ENCODE results near the gene TMEM120A.

TMEM120A gene

DNA sequence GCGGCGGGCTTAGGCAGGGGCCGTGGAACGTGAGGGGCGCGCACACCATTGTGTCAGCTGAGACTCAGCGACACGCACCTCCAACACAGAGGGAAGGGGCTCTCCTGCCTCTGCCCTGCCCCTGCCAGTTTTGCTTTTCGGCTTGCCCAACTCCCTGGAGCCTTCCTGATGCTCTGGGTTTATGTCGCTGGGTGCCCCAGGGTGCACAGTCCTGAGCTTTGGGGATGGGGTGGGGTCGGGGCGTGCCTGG, 13.3 kb downstream of the TMEM120A start:
- Histone ChIP-seq H3K9me2 (replicated peaks; ENCODE audit: insufficient read depth, low read length) (no peaks in the 10 kb centered on the region), H2AFZ (ENCODE audit: low read length) (no peak overlapping the region), H3K4me2 (ENCODE audit: low read depth, low read length) (no peak overlapping the region), H3K4me3 (ENCODE audit: low read length) (no peak overlapping the region), H3K27ac (ENCODE audit: low read length) (no peak overlapping the region), H3K9ac (ENCODE audit: low read length) (no peak overlapping the region), H3K79me2 (ENCODE audit: low read length) (no peaks in the 10 kb centered on the region), H3K9me3 (replicated peaks; ENCODE audit: insufficient read depth, low read length) (no peaks in the 10 kb centered on the region), H3K36me3 (replicated peaks; ENCODE audit: insufficient read depth, low read length) (no peaks in the 10 kb centered on the region), H3F3A (ENCODE audit: insufficient read depth, low read length) (no peaks in the 10 kb centered on the region), H3K27me3 (replicated peaks; ENCODE audit: insufficient read depth, low read length) (no peaks in the 10 kb centered on the region), H3K4me1 (ENCODE audit: low read length) (no peaks in the 10 kb centered on the region), H4K20me1 (ENCODE audit: insufficient read depth, low read length) (no peaks in the 10 kb centered on the region)
- TF ChIP-seq EZH2phosphoT487 (IDR thresholded peaks at IDR 0.05; ENCODE audit: low read length) (no peak), EZH2 (optimal IDR thresholded peaks at IDR 0.05; ENCODE audit: low read depth, low read length) (no peak)
- TF ChIP-seq, protein P1, sequence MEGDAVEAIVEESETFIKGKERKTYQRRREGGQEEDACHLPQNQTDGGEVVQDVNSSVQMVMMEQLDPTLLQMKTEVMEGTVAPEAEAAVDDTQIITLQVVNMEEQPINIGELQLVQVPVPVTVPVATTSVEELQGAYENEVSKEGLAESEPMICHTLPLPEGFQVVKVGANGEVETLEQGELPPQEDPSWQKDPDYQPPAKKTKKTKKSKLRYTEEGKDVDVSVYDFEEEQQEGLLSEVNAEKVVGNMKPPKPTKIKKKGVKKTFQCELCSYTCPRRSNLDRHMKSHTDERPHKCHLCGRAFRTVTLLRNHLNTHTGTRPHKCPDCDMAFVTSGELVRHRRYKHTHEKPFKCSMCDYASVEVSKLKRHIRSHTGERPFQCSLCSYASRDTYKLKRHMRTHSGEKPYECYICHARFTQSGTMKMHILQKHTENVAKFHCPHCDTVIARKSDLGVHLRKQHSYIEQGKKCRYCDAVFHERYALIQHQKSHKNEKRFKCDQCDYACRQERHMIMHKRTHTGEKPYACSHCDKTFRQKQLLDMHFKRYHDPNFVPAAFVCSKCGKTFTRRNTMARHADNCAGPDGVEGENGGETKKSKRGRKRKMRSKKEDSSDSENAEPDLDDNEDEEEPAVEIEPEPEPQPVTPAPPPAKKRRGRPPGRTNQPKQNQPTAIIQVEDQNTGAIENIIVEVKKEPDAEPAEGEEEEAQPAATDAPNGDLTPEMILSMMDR (IDR thresholded peaks at IDR 0.05; ENCODE audit: low read length): no peak
- no peak for DNase-seq

DNA sequence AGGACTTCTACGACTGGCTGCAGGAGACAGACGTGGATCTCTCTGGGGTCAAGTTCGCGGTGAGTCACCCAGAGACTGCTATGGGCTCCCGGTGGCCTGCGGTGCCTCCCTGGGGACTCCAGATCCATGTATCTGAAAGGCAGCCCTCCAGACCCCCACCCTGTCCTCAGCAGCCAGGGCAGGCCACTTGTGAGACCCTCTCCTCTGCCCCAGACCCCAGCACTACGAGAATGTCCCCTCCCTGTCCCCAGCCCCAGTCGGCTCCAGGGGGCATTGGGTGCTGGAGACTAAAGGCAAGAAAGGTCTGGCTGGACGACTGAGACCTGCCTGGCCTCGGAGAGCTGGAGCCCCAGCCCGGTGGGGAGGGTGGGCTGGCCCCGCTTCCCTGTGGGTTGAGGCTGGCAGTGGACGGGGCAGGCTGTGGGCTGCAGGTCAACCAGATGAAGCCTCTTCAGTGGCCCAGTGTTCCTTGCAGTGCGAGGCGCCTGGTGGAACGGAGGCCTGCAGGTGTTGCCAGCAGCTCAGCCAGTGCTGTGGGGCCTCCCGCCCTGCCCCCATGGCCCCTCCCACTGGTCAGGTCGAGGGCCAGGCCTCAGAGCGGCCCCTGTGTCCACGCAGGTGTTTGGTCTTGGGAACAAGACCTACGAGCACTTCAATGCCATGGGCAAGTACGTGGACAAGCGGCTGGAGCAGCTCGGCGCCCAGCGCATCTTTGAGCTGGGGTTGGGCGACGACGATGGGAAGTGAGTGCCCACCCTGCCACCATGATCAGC, 13.8 kb downstream of the TMEM120A start:
- Histone ChIP-seq H3K27me3 (replicated peaks; ENCODE audit: insufficient read depth, low read length) (no peaks in the 10 kb centered on the region), H4K20me1 (ENCODE audit: insufficient read depth, low read length) (no peaks in the 10 kb centered on the region), H2AFZ (ENCODE audit: low read length) (no peak overlapping the region), H3K79me2 (ENCODE audit: low read length) (no peaks in the 10 kb centered on the region), H3K27ac (ENCODE audit: low read length) (no peak overlapping the region), H3K9me2 (replicated peaks; ENCODE audit: insufficient read depth, low read length) (no peaks in the 10 kb centered on the region), H3K9ac (ENCODE audit: low read length) (no peak overlapping the region), H3K4me3 (ENCODE audit: low read length) (no peak overlapping the region), H3K36me3 (replicated peaks; ENCODE audit: insufficient read depth, low read length) (no peaks in the 10 kb centered on the region), H3K4me1 (ENCODE audit: low read length) (no peaks in the 10 kb centered on the region), H3F3A (ENCODE audit: insufficient read depth, low read length) (no peaks in the 10 kb centered on the region), H3K4me2 (ENCODE audit: low read depth, low read length) (no peak overlapping the region), H3K9me3 (replicated peaks; ENCODE audit: insufficient read depth, low read length) (no peaks in the 10 kb centered on the region)
- TF ChIP-seq, protein P1 (IDR thresholded peaks at IDR 0.05; ENCODE audit: low read length): no peak
- TF ChIP-seq EZH2phosphoT487 (IDR thresholded peaks at IDR 0.05; ENCODE audit: low read length) (no peak), EZH2 (optimal IDR thresholded peaks at IDR 0.05; ENCODE audit: low read depth, low read length) (no peak)
- DNase-seq: no peak

DNA sequence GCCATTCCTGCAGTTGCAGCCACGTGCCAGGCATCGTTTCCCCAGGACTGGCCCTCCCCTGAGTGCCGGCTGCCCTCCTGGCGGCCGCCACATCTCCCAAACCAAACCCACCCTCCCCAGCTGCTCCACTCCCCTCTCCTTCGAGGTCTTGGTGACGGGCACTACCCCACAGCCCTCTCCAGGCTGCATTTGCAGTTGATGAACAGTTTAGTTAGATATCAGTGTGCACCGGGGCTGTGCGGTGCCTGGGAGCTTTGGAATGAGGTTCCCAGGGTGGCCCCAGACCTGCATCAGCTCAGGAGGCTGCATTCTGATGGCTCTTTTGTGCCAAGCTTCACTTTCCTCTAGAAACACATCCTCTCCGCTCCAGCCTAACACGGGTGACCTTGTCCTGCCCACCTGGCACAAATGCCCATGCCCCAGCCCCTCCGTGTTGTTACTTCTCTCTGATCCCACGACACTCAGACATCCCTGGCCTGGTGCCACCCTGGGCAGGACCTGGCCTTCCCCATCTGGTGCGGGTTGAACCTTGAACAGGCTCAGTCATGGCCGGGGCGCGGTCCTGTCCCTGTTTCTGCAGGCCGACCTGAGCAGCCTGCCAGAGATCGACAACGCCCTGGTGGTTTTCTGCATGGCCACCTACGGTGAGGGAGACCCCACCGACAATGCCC, 14.5 kb downstream of the TMEM120A start:
- H3K4me2 ChIP-seq (ENCODE audit: low read depth, low read length): no peak overlapping the region
- H3K27ac ChIP-seq (ENCODE audit: low read length): no peak overlapping the region
- no peaks in the 10 kb centered on the region for H3K79me2 ChIP-seq (ENCODE audit: low read length)
- H3K9me3 ChIP-seq (replicated peaks; ENCODE audit: insufficient read depth, low read length): no peaks in the 10 kb centered on the region
- H3K4me1 ChIP-seq (ENCODE audit: low read length): no peaks in the 10 kb centered on the region
- H2AFZ ChIP-seq (ENCODE audit: low read length): no peak overlapping the region
- no peak overlapping the region for H3K4me3 ChIP-seq (ENCODE audit: low read length)
- H3K27me3 ChIP-seq (replicated peaks; ENCODE audit: insufficient read depth, low read length): no peaks in the 10 kb centered on the region
- no peaks in the 10 kb centered on the region for H3F3A ChIP-seq (ENCODE audit: insufficient read depth, low read length)
- H3K9ac ChIP-seq (ENCODE audit: low read length): no peak overlapping the region
- TF ChIP-seq EZH2phosphoT487 (IDR thresholded peaks at IDR 0.05; ENCODE audit: low read length) (no peak), EZH2 (optimal IDR thresholded peaks at IDR 0.05; ENCODE audit: low read depth, low read length) (no peak)
- TF ChIP-seq, protein P1 (IDR thresholded peaks at IDR 0.05; ENCODE audit: low read length): no peak
- H3K9me2 ChIP-seq (replicated peaks; ENCODE audit: insufficient read depth, low read length): no peaks in the 10 kb centered on the region
- no peak for DNase-seq
- H3K36me3 ChIP-seq (replicated peaks; ENCODE audit: insufficient read depth, low read length): no peaks in the 10 kb centered on the region
- no peaks in the 10 kb centered on the region for H4K20me1 ChIP-seq (ENCODE audit: insufficient read depth, low read length)

Data from MM.1S (cell line).